H1 (cell line): Measurements from ENCODE around the gene MYOCD.

Source experiments
- ASH2L ChIP-seq: fragments of 200-600, 300-600 bp; sonication (generic); IDR thresholded peaks from one replicate; pipeline ENCODE4 v1.7.1; 2017; ENCODE audit warnings: low read length
- BCL11A ChIP-seq, 2 experiments: IDR thresholded peaks; one replicate each; pipeline ENCODE4 v1.6.1; 2011; ENCODE audit warnings: low read depth in 2 of 2, low read length in 2 of 2, mild to moderate bottlenecking in 2 of 2
- CHD2 ChIP-seq: IDR thresholded peaks from 2 replicates; pipeline ENCODE4 v1.6.1; 2012; ENCODE audit warnings: low read length, improper control_type of control experiment
- CTCF ChIP-seq, 3 experiments: IDR thresholded peaks; 1 replicate in 2 of 3; 2 replicates in 1 of 3; pipeline versions ENCODE4 v1.5.1 to v1.6.1; 2011; ENCODE audit warnings: low read length in 3 of 3, mild to moderate bottlenecking in 3 of 3, inconsistent platforms in 2 of 3, low read depth in 1 of 3, moderate library complexity in 1 of 3; ENCODE audit not compliant: insufficient read depth in 1 of 3; ENCODE audit errors: control extremely low read depth in 1 of 3
- NANOG ChIP-seq: IDR thresholded peaks from 2 replicates; pipeline ENCODE4 v1.6.1; 2011; ENCODE audit warnings: low read length, low read depth, mild to moderate bottlenecking, inconsistent platforms; ENCODE audit not compliant: insufficient read depth, poor library complexity, severe bottlenecking
- POLR2A ChIP-seq, 2 experiments: IDR thresholded peaks; 1 replicate in 1 of 2; 2 replicates in 1 of 2; pipeline ENCODE4 v1.6.1; 2011; ENCODE audit warnings: low read depth in 2 of 2, low read length in 2 of 2, mild to moderate bottlenecking in 2 of 2; ENCODE audit errors: control extremely low read depth in 1 of 2
- RNF2 ChIP-seq: fragments of 200-900, 300-1000 bp; sonication (generic); IDR thresholded peaks from 2 replicates; pipeline ENCODE4 v1.7.1; 2016; ENCODE audit warnings: borderline replicate concordance, low read depth, mild to moderate bottlenecking, antibody characterized with exemption, low read length; ENCODE audit not compliant: poor library complexity, severe bottlenecking; ENCODE audit errors: missing control alignments
- RXRA ChIP-seq: IDR thresholded peaks from 2 replicates; pipeline ENCODE4 v1.6.1; 2011; ENCODE audit warnings: low read depth, mild to moderate bottlenecking, low read length, moderate library complexity; ENCODE audit not compliant: insufficient read depth
- SP1 ChIP-seq: IDR thresholded peaks from 2 replicates; pipeline ENCODE4 v1.6.1; 2011; ENCODE audit warnings: low read depth, low read length
- SUZ12 ChIP-seq: fragments of 200-600 bp; sonication (generic); IDR thresholded peaks from 2 replicates; pipeline ENCODE4 v1.6.1; 2012; ENCODE audit warnings: mild to moderate bottlenecking, inconsistent platforms, low read length, moderate library complexity, mixed read lengths
- USF2 ChIP-seq: IDR thresholded peaks from 2 replicates; pipeline ENCODE4 v1.6.1; 2011; ENCODE audit warnings: low read length, improper control_type of control experiment
- YY1 ChIP-seq: IDR thresholded peaks from 2 replicates; pipeline ENCODE4 v1.6.1; 2011; ENCODE audit warnings: low read depth, mild to moderate bottlenecking, low read length

GRCh38 chr17:12814718-12815117 lies 149.0 kb downstream of the MYOCD start:
- no peak for TF ChIP-seq RXRA
- TF ChIP-seq NANOG = no peak
- TF ChIP-seq USF2 = no peak
- TF ChIP-seq CTCF (IDR thresholded peaks at IDR 0.05; ENCODE audit: control extremely low read depth in 1 of 3, insufficient read depth in 1 of 3, low read depth in 1 of 3, low read length in 3 of 3) = no peak
- no peak for TF ChIP-seq ASH2L
- no peak for TF ChIP-seq SP1
- no peak for TF ChIP-seq SUZ12
- TF ChIP-seq CHD2 = no peak
- no peak for TF ChIP-seq POLR2A (IDR thresholded peaks at IDR 0.05; ENCODE audit: control extremely low read depth in 1 of 2, low read depth in 2 of 2, low read length in 2 of 2)
- TF ChIP-seq RNF2 = no peak
- no peak for TF ChIP-seq YY1
- no peak for TF ChIP-seq BCL11A (IDR thresholded peaks at IDR 0.05; ENCODE audit: low read depth in 2 of 2, low read length in 2 of 2)
